RPMI7951 (cell line): Measurements from ENCODE around the gene SLC7A1. TPM values are rescaled to one million over a fixed set of nuclear protein-coding genes. Genes with fewer than 3 reads are reported as not detected.

ENCODE experiments used
- DNase-seq: peaks from one replicate; pipeline ENCODE4 v3.0.0-alpha.2; 2012; ENCODE audit warnings: low read depth
- total RNA-seq: library from RNA; depleted of rRNA; stranded (reverse); fragments of >200 nt; shearing (Covaris generic); gene quantifications from 2 replicates; pipeline ENCODE4 v1.2.3, GENCODE V29; 2014

SLC7A1 gene
- total RNA-seq, 1 experiment from 2014 or later = 11.1 TPM

- DNase-seq = peak; percentile 89
These were observed 12.3 kb downstream of the SLC7A1 start for GRCh38 chr13:29583073-29583785.

DNA sequence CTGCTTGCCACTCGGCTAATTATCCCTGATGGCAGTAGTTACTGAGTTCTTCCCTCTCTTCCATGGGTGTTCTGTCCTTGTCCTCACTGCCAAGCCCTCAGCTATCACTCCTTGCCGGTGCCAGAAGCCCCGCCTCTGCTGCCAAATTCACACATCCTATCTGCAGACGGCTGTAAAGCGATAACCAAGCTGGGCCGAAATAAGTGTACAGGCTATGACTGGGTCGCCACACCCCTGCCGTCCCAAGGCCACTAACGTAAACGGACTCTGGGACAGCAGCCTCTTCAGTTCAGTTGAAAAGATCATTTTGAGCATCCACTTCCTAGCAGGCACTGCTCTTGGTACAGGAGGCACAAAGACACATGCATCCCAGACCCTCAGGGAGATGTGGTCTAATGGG is 13.3 kb downstream of the SLC7A1 start:
- DNase-seq = no peak

GRCh38 chr13:29581666-29582065 is 13.8 kb downstream of the SLC7A1 start:
- no peak for DNase-seq

- no peak for DNase-seq
These were observed 16.4 kb downstream of the SLC7A1 start for GRCh38 chr13:29579094-29579493.

DNA sequence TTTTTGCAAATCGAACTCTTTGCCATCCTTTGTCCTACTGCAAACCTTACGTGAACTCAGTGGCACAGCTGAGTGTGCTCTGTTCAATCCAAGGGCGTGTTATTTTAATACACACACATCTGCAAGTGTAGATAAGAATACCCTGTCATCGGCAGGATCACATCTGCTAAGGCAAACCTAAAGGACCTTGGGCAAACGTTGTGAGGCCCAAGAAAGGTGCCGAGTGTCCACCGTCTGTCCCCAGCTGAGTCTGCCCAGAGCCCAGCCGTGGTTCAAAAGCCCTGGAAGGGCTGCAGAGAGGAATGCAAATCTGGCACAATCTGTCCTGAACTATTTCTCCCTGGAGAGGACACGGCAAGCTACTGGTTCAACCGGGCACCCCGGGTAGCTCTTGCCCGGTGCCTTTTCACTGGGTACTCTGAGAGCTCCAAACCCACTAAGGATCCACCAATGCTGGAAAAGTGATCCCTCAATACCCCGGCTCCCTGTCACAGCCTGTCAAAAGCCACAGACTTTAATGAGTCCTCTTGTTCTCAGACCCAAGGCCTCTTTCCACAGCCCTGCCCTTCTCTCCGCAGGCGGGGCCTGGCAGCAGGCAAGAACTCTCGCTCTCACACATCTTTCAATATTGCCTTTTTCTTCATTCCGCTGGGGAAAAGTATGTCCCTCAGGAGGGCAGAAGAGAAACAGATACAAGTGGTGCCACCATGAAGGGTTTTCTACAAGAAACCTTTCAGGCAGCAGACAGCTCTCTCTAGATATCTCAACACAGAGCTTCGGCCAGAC is 17.0 kb downstream of the SLC7A1 start:
- DNase-seq = no peak

GRCh38 chr13:29577136-29578051 is 18.1 kb downstream of the SLC7A1 start:
- DNase-seq = no peak

DNA sequence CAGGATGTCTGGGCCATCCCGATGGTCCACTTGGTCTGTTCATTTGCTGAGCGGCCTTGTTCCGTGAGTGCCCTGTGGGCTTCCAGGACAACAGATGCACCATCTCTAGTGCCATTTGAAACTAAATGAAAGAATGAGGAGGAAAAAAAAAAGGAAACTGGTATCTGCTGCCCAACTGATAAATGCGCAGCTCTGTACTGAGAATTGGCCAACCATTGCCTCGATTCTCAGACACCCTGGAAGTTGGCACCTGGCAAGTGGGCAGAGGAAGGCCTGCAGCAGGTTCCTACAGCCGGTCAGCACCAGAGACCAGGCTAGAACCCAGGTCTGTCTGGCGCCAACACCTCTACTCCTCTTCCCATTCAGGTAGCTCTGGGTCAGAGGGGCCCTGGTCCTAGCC is 18.9 kb downstream of the SLC7A1 start:
- no peak for DNase-seq

GRCh38 chr13:29575098-29575497 is 20.4 kb downstream of the SLC7A1 start:
- DNase-seq = no peak

DNA sequence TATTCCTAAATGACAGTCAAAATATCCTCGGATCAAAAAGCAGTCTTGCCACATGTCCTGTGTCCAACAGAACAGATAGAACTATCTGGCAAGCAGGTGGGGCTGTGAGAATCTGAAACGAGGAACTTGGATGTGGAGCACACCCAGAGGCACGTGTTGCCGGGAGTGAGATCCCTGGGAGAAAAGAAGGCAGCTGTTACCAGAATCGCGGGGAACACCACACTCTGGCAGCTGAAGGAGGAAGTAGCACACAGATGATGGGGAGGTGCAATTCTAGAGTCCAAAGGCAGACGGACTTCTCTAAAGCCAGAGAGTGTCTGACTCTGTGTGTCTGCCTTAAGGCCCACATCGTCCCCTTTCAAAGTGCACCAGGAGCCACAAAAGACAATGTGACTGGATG is 22.3 kb downstream of the SLC7A1 start:
- peak; percentile 42 for DNase-seq

DNA sequence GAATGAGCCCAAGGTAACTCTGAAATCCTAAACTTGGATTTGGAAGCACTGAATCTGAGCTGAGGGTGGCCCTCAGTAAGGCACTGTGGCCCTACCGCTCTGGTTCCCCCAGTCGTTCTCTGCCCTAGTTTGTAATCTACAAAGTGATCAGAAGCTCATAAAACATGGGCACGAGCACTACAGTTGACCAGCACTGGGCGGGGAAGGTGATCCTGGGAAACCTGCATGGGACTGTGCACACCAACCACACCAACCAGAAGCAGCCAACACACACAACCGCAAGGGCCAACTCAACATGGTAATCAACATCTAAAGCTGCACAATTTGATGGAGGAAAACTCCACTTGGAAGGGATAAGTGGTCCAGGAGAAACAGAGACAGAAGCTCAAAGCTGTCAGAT is 22.9 kb downstream of the SLC7A1 start:
- no peak for DNase-seq

DNA sequence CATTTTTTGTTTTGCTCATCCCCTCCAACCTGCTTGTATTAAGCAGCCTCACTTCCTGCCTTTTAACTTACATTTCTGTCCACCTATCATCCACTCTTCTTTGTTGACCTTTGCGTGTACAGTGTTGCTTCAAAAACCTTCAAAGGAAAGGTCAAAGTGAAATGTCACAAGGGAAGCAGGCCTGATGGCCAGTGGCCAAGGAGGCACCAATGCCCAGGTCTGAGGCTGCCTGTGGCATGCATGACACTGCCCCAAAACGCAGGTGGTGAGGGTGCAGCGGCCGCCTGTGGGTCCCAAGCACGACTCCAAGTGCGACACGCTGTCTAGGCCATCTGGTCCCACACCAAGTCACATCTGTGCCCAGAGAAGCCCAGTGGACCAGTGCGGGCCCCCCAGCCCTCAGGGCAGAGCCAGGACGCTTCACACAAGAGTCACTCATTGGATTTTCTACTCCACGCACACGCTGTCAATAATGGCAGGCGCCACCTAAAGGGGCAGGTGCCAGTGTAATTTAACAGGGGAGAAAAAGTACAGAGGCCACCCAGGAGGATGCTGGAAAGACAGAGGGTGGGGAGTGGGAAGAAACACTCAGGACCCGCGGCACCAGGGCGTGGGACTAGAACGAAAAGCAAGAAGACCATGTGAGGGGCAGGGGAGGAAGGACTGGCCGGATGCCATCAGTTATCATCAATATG is 23.5 kb downstream of the SLC7A1 start:
- no peak for DNase-seq

DNA sequence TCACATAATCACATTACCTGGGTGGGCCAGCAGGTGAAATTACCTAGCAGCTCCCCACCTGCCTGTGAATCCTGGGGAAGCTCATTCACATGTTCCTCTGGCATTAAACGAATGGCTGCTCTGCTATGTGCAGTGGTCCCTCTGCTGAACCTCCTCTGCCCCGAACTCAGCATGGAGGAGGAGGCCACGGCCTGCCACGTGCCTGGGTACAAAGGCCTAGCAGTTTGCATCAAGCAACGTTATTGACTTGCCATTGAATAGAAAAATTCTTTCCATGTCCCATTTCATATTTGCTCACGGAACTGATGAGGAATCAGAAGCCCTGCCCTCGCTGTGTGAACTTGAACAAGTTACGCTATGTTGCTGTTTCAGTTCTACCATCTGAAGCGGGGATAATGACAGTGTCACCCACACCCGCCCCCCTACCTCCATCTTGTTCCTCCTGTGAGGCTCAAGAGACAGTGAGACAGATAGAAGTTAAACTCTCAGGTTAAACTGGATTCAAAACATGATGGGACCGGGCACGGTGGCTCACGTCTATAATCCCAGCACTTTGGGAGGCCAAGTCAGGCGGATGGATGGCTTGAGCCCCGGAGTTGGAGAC is 25.3 kb downstream of the SLC7A1 start:
- no peak for DNase-seq

GRCh38 chr13:29569253-29570050 is 26.0 kb downstream of the SLC7A1 start:
- DNase-seq = no peak

DNA sequence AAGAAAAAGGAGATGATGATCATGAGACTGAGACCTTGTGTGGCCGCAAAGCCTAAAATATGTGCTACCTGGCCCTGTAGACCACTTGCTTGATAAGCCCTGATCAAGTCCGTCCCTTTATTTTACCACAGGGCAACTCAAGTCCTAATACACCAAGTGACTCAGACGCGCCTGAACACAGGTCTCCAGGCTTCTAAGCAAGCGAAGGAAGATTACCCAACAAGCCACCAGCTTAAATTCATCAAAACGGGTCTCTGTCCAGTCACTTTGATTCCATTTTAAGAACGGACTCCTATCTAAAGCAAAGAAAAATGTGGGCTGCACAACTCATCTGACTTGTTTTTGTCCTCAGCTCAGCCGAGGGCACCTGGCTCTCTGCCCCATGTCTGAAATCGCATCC is 26.8 kb downstream of the SLC7A1 start:
- no peak for DNase-seq

- no peak for DNase-seq
These were observed 28.1 kb downstream of the SLC7A1 start for GRCh38 chr13:29567411-29567810.

DNA sequence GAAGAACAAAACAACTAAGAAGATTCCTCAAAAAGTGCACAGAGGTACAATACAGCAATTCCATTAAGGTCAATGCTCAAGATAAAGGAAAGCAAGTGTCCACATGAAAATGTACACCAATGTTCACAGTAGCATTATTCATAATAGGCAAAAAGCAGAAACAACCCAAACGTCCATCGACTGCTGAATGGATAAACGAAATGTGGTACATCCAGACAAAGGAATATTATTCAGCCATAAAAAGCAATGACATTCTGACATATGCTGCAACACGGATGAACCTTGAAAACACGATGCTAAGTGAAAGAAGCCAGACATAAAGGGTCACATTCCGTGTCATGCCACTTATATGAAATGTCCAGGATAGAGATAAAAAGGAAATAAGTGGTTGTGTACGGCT is 29.3 kb downstream of the SLC7A1 start:
- DNase-seq = no peak

DNA sequence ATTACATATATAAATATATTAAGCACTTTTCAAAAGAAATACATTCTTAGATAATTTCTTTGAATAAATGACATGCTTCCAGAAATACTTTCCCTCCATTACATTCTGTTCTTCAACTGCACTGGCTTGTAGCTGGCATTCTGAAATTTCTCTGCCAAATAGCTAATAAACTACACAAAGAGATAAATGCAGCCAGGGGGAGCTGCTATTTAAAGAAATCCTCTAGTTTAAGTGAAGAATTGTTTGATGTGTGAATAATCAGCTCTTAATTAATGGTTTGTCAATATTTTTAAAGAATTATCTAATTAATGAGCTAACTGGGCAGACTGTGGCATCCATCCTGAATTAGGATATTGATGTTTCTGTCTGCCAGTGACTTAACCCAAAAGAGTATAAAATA is 30.7 kb downstream of the SLC7A1 start:
- no peak for DNase-seq

DNA sequence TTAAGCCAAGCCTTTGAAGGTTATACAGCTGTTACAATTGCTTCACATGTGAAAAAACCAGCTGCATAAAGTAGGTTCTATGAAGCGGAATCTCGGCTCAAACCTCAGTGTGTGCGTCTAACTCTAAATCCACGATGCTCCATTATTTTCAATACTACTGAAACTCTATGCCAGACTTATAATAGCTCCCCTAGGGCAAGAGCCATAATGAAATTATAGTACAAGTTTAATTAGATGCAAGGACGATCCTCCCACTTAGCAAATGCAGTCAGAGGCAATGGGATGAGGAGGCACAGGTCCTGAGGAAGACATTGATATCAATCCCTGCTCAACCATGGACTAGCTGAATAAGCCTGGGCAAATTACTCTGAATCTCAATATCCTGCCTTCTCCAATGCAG is 31.1 kb downstream of the SLC7A1 start:
- no peak for DNase-seq

DNA sequence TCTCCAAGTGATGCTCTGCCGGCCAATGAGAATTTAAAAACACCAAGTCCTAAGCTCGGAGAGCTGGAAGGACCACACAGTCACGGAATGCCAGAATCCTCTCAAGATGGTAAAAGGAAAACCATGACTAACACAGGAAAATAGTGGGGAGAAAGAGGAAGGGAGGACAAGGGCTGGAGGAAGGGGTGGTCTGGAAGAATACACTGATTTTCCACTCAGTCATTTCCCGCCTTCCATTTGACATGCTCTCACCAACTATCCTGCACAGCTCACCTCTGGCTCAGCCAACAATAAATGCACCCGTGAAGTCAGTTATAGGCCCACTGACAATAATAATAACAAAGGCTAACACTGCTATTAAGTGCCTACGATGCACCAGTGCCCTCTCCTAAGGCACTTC is 31.5 kb downstream of the SLC7A1 start:
- DNase-seq = no peak

DNA sequence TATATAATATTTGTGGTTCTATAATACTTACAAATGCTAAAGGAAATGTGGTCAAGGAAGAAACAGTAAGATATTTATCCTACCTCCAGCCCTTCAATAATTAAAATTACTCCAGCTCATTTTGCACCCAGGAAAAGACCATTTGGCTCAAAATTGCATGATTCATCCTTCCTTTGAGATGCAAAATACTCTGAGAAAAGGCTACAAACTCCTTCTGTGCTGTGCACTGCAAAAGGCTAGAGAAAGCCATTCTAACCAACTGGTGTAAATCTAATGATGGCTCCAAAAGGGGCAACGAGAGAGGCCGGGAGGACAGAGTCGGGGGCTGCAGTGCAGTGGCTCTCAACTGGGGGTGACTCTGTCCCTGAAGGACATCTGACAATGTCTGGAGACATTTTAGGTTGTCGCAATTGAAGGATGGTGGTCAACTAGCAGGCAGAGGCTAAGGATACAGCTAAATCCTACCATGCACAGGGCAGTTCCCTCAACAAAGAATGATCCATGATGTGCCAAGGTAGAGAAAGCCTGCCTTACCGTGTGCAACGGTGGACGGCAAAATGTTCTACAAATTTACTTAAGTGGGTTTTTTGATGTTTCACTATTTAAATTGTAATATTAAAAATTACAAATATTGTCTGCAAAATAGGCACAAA is 32.6 kb downstream of the SLC7A1 start:
- DNase-seq = no peak
